ENCODE results near the gene PARD3B.

The PARD3B gene

GRCh38 chr2:205077159-205077558 lies 531.9 kb downstream of the PARD3B start:
- no peak for FAIRE-seq

DNA sequence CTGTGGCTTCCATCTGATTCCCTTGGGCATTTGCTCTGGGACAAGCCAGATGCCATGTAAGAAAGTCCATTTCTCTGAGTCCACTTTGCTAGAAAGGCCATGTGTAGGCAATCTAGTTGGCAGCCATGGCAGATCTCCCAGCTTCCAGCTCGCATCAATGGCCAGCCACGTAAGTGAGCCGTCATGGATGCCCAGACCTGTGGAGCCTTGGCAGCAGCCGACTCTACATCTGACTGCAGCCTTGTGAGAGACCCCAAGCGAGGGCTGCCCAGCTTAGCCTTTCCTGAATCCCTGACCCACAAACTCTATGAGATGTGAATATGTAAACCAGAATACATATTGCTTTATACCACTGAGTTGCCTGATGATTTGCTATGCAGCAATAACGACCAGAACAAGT lies 533.5 kb downstream of the PARD3B start:
- no peak for FAIRE-seq

- FAIRE-seq = no peak
Observed at GRCh38 chr2:205079173-205079572, 533.9 kb downstream of the PARD3B start.

- no peak for FAIRE-seq
Observed at GRCh38 chr2:205086662-205087061, 541.4 kb downstream of the PARD3B start.

DNA sequence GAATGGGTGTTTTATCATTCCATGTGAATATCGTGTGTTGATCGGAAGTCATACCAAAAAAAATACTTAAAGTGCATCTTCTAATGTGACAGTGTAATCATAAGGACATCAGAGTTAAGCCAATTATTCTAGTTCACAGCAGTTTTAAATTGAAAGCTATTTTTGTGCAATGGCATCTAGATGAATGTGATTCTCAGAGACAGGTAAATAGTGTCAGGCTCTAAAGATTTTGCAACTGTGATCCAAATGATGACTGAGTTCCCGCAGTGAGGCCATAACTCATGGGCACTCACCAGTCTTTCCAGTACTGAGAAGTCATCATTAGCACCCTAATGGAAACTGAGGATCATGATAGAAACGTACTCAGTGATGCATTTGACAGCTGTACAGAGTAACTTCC lies 542.6 kb downstream of the PARD3B start:
- no peak for FAIRE-seq

- FAIRE-seq = no peak
Observed at GRCh38 chr2:205089958-205090357, 544.7 kb downstream of the PARD3B start.

- FAIRE-seq = no peak
Observed at GRCh38 chr2:205091411-205091810, 546.1 kb downstream of the PARD3B start.

DNA sequence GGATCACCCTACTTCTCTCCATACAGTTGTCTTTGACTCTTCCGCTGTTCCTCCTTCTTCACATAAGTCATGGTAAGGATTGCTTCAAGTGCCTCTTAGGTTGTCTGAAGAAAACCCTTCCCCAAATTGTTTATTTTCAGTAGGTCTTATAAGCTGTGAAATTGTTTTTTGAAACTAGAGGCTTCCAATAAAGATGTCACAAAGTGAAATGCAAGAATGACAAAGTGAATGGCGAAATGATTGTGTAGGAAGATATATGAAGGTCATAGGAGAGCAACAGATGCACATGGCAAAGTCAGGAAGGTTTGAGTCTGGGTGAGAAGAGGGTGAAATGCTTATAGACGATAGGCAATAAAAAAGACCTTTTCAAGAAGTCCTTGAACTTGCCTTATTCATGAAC lies 548.8 kb downstream of the PARD3B start:
- FAIRE-seq = no peak

DNA sequence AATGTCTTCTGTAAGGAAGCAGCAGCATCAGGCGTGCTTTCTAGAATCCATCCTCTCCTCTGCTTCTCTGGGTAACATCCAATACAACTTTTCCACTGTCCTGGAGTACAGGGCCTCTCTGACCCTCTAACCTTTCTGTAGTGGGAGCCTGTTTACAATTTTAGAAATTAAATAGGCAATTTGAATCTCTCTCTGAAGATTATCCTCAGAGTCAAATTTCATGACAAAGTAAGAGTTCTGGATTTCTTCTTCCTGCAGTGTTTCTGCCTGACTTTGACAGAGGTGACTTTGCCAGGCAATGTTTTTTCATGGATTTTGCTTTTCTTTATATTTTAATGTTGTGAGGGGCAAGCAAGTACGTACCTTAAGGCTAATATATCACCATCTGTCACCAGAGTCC lies 558.4 kb downstream of the PARD3B start:
- FAIRE-seq = no peak

- FAIRE-seq = no peak
Observed at GRCh38 chr2:205107810-205108209, 562.5 kb downstream of the PARD3B start.

GRCh38 chr2:205115511-205115910 lies 570.2 kb downstream of the PARD3B start:
- no peak for FAIRE-seq

DNA sequence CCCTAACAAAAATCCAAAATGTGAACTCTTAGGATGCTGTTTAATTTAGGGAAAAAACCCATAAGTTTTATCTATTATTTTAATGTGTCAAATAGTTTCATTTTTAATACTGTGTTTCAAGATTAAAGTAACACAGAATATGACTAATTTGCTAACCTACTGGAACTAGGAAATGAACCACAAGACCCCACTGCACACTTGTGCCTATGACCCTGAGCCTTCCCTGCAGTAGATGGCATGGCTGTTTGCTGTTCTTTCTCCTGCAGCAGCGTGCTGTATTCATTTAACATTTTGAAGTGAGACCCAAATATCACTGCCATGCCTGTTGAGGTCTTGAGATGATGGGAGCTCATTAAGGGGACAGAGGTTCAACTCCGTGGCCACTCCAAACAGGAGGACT lies 571.9 kb downstream of the PARD3B start:
- no peak for FAIRE-seq

GRCh38 chr2:205119136-205119535 lies 573.9 kb downstream of the PARD3B start:
- no peak for FAIRE-seq

- FAIRE-seq = no peak
Observed at GRCh38 chr2:205128726-205129125, 583.5 kb downstream of the PARD3B start.

DNA sequence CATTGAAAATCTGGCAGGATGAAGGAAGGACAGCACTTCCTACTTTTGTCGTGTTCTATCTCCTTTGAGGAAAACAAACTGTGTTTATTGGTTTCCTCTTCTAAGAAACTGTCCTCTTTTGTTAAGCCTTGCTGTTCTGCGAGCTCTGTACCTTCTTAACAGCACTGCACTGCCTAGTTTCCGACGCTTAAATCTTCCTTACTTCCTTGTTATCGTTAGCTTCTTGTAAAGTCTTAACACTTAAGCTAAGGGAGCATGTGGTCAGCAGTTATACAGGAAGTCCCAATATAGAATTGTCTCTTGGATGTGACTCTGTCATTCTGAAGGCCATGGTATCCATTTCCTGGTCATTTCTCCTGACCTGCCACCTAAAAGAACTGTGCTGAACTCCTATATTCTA lies 584.3 kb downstream of the PARD3B start:
- no peak for FAIRE-seq

GRCh38 chr2:205130111-205130829 lies 585.0 kb downstream of the PARD3B start:
- FAIRE-seq = no peak

DNA sequence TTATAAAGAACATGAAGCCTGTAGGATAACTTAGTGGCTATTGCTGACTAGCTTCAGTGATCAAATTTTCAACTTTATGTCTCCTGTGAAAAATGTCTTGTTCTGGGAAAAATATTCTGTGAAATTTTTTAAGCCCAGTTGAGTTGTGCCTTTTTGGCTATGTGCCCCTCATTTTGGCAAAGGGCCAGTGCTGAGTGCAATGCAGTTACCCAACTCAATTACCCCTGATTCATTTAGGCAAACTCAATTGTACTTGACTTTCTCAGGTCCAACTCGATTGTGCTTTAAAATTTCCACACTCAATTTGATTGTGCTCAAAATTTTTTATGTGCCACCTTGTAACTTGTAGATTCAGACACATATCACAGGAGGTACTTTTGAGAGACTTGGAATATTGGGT lies 588.3 kb downstream of the PARD3B start:
- no peak for FAIRE-seq

DNA sequence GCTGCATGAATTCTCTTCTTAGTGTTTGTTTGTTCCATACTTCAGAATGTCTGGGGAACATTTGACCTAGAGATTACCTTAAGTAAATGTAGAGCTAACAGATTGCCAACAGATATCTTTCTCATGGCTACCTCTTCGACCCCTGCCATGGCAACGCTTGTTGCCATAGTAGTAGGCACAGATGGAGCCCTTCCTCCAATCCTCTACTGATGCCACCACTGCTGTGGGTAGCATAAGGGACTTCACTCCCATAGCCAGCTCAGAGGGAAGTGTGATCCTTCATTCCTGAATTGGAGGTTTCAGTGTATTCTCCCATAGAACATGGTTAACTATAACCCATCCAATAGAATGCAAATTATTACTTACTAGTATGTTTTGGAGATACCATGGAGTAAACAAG lies 593.5 kb downstream of the PARD3B start:
- FAIRE-seq = no peak

DNA sequence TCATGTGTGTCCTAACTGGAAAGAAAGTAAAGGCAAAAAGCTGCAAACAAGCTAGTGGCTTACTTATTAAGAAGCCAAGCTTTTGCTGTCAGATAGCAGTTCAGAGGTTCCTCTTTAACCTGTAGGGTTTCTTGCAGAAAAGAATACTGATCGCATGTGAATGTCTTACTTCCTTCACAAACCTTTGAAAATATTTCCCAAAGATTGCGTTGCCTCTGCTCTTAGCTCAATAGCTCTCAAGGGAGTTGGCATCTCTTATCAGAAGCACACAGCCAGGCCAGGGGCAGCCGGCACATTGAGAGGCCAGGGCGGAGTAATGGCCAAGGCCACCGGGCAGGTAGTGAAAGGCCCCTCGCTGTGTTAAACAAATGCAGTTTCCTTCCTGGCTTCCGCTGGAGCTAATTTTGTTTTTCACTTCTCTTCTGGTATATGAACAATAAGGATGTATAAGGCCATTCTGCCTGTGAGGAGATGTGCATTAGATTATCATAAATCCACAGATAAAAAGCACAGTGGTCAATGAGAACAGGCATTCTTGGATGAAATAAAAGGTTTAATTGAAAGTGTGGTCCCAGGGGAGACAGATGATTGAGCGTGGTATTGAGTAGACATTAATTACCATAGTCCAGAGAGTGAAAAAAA lies 594.7 kb downstream of the PARD3B start:
- FAIRE-seq = no peak

GRCh38 chr2:205141381-205141780 lies 596.1 kb downstream of the PARD3B start:
- no peak for FAIRE-seq

DNA sequence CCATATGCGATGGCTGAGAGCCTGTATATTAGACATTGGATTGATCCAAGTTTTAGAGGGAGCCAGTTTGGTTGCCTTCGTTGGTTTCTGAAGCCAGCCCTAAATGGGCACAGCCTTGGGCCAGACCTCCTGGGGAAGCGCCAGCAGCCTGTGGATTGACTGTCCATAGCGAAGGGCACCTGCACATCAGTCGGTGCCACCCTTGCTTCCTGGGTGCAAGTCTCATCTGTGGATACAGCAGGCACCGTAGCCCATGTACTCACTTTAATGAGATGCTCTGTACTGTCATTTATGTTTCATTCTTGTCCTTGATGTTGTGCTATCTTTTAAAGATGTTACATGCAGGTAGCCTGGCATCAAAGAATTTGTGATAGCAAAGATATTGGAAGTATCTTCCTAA lies 600.6 kb downstream of the PARD3B start:
- FAIRE-seq = no peak

GRCh38 chr2:205148755-205149154 lies 603.5 kb downstream of the PARD3B start:
- no peak for FAIRE-seq

GRCh38 chr2:205156457-205156856 lies 611.2 kb downstream of the PARD3B start:
- no peak for FAIRE-seq

- FAIRE-seq = no peak
Observed at GRCh38 chr2:205158404-205158803, 613.1 kb downstream of the PARD3B start.

Measured in islet of Langerhans (tissue), 1 donor.